Testis (tissue), 2 donors: ENCODE data around the gene ADRM1.

Experiments used
- CTCF ChIP-seq, 3 experiments: fragments of 450-650 bp in 2 of 3; fragments of 200-600 bp in 1 of 3; sonication (generic) in 1 of 3; IDR thresholded peaks; one replicate each; pipeline ENCODE4 v1.5.1; 2016 to 2019; ENCODE audit warnings: antibody characterized with exemption in 3 of 3, mild to moderate bottlenecking in 2 of 3, moderate library complexity in 1 of 3
- POLR2A ChIP-seq: fragments of 450-650 bp; IDR thresholded peaks from one replicate; pipeline ENCODE4 v1.6.1; 2017; ENCODE audit warnings: antibody characterized with exemption, mild to moderate bottlenecking, moderate library complexity

GRCh38 chr20:62319346-62319909 is 16.6 kb downstream of the ADRM1 start:
- TF ChIP-seq CTCF (IDR thresholded peaks at IDR 0.05) (no peak), POLR2A (no peak)
